HUES64 (cell line): ENCODE results near the gene PPP2R5E.

Experiments
- H3K27ac ChIP-seq: 2 replicates; pipeline ENCODE4 v1.7.0; 2013; ENCODE audit warnings: low read depth, low read length, inconsistent platforms
- H3K27me3 ChIP-seq: 2 replicates; pipeline ENCODE4 v1.6.1; 2013; ENCODE audit warnings: mild to moderate bottlenecking, low read length; ENCODE audit not compliant: insufficient read depth
- H3K36me3 ChIP-seq: 2 replicates; pipeline ENCODE4 v1.6.1; 2013; ENCODE audit warnings: mild to moderate bottlenecking, low read length; ENCODE audit not compliant: insufficient read depth
- H3K4me1 ChIP-seq: 2 replicates; pipeline ENCODE4 v1.6.1; 2013; ENCODE audit warnings: mild to moderate bottlenecking, low read length, moderate library complexity; ENCODE audit not compliant: insufficient read depth
- H3K4me3 ChIP-seq: 2 replicates; pipeline ENCODE4 v1.5.1; 2013; ENCODE audit warnings: mild to moderate bottlenecking, low read length, moderate library complexity
- H3K9ac ChIP-seq: 2 replicates; pipeline ENCODE4 v1.6.1; 2013; ENCODE audit warnings: mild to moderate bottlenecking, low read depth, low read length
- H3K9me3 ChIP-seq: 2 replicates; pipeline ENCODE4 v1.6.1; 2013; ENCODE audit warnings: low read depth, low read length; ENCODE audit not compliant: insufficient read depth
- WGBS: fragments of 150-250, 120-280 bp; methylation state at CpG from one replicate; pipeline ENCODE4 v1.1.7; 2013; ENCODE audit warnings: missing lambda C conversion rate; 5-methylcytosine and 5-hydroxymethylcytosine counted together

The PPP2R5E gene

GRCh38 chr14:63517354-63517753 is 25.8 kb downstream of the PPP2R5E start:
- Histone ChIP-seq H3K4me1 (peaks cover 16% of the 10 kb centered on the region), H3K9me3 (no peaks in the 10 kb centered on the region), H3K27ac (no peak overlapping the region), H3K9ac (no peak overlapping the region), H3K27me3 (no peaks in the 10 kb centered on the region), H3K36me3 (peaks cover 14% of the 10 kb centered on the region; the same call in 1 of the 2 replicates), H3K4me3 (no peak overlapping the region)
- WGBS, result 95% methylated on average over 2 of the region's 2 CpGs

GRCh38 chr14:63515240-63515639 is 27.9 kb downstream of the PPP2R5E start:
- Histone ChIP-seq H3K9me3 (no peaks in the 10 kb centered on the region), H3K36me3 (peaks cover 10% of the 10 kb centered on the region; the same call in 1 of the 2 replicates), H3K9ac (no peak overlapping the region), H3K27ac (no peak overlapping the region), H3K4me3 (no peak overlapping the region), H3K4me1 (peaks cover 16% of the 10 kb centered on the region), H3K27me3 (no peaks in the 10 kb centered on the region)
- 95% methylated on average over 3 of the region's 4 CpGs for WGBS

GRCh38 chr14:63513756-63514155 is 29.4 kb downstream of the PPP2R5E start:
- Histone ChIP-seq H3K36me3 (peaks cover 11% of the 10 kb centered on the region; the same call in 1 of the 2 replicates), H3K9me3 (no peaks in the 10 kb centered on the region), H3K9ac (no peak overlapping the region), H3K4me3 (no peak overlapping the region), H3K4me1 (peaks cover 16% of the 10 kb centered on the region), H3K27ac (no peak overlapping the region), H3K27me3 (no peaks in the 10 kb centered on the region)
- 95% methylated on average over 4 of the region's 4 CpGs for WGBS

GRCh38 chr14:63512861-63513260 is 30.3 kb downstream of the PPP2R5E start:
- Histone ChIP-seq H3K9me3 (no peaks in the 10 kb centered on the region), H3K27me3 (no peaks in the 10 kb centered on the region), H3K4me3 (no peak overlapping the region), H3K9ac (no peak overlapping the region), H3K4me1 (peaks cover 16% of the 10 kb centered on the region), H3K27ac (no peak overlapping the region), H3K36me3 (peaks cover 10% of the 10 kb centered on the region; the same call in 1 of the 2 replicates)

- Histone ChIP-seq H3K4me3 (no peak overlapping the region), H3K27me3 (no peaks in the 10 kb centered on the region), H3K36me3 (peaks cover 10% of the 10 kb centered on the region; the same call in 1 of the 2 replicates), H3K27ac (no peak overlapping the region), H3K9me3 (no peaks in the 10 kb centered on the region), H3K9ac (no peak overlapping the region), H3K4me1 (peaks cover 16% of the 10 kb centered on the region)
- WGBS, result 94% methylated on average over 5 of the region's 5 CpGs
Observed at GRCh38 chr14:63510538-63510937, 32.6 kb downstream of the PPP2R5E start.

- Histone ChIP-seq H3K9ac (no peak overlapping the region), H3K36me3 (peaks cover 10% of the 10 kb centered on the region; the same call in 1 of the 2 replicates), H3K4me3 (no peak overlapping the region), H3K4me1 (no peaks in the 10 kb centered on the region), H3K27me3 (no peaks in the 10 kb centered on the region), H3K9me3 (no peaks in the 10 kb centered on the region), H3K27ac (no peak overlapping the region)
- WGBS, result 84% methylated on average over 5 of the region's 5 CpGs
Observed at GRCh38 chr14:63508033-63508432, 35.1 kb downstream of the PPP2R5E start.

- H3K9ac ChIP-seq, result no peak overlapping the region
- H3K36me3 ChIP-seq, result no peaks in the 10 kb centered on the region; the same call in 1 of the 2 replicates
- H3K9me3 ChIP-seq, result no peaks in the 10 kb centered on the region
- no peak overlapping the region for H3K27ac ChIP-seq
- H3K4me1 ChIP-seq, result no peaks in the 10 kb centered on the region
- no peak overlapping the region for H3K4me3 ChIP-seq
- H3K27me3 ChIP-seq, result no peaks in the 10 kb centered on the region
- WGBS, result 100% methylated on average over 1 of the region's 1 CpG
Observed at GRCh38 chr14:63504648-63505047, 38.5 kb downstream of the PPP2R5E start.

- H3K4me3 ChIP-seq, result no peak overlapping the region
- 99% methylated on average over 3 of the region's 3 CpGs for WGBS
- no peak overlapping the region for H3K27ac ChIP-seq
- no peaks in the 10 kb centered on the region for H3K9me3 ChIP-seq
- no peak overlapping the region for H3K9ac ChIP-seq
- H3K4me1 ChIP-seq, result no peaks in the 10 kb centered on the region
- no peaks in the 10 kb centered on the region for H3K27me3 ChIP-seq
- no peaks in the 10 kb centered on the region; the same call in 1 of the 2 replicates for H3K36me3 ChIP-seq
Observed at GRCh38 chr14:63501429-63501828, 41.7 kb downstream of the PPP2R5E start.

GRCh38 chr14:63499701-63500250 is 43.4 kb downstream of the PPP2R5E start:
- H3K9ac ChIP-seq, result no peak overlapping the region
- H3K27me3 ChIP-seq, result no peaks in the 10 kb centered on the region
- H3K4me3 ChIP-seq, result no peak overlapping the region
- H3K9me3 ChIP-seq, result no peaks in the 10 kb centered on the region
- no peaks in the 10 kb centered on the region for H3K4me1 ChIP-seq
- H3K36me3 ChIP-seq, result no peaks in the 10 kb centered on the region; the same call in 1 of the 2 replicates
- WGBS, result 96% methylated on average over 1 of the region's 1 CpG
- H3K27ac ChIP-seq, result no peak overlapping the region

- no peaks in the 10 kb centered on the region for H3K27me3 ChIP-seq
- no peak overlapping the region for H3K9ac ChIP-seq
- no peak overlapping the region for H3K4me3 ChIP-seq
- 96% methylated on average over 2 of the region's 2 CpGs for WGBS
- peaks cover 19% of the 10 kb centered on the region for H3K4me1 ChIP-seq
- H3K36me3 ChIP-seq, result no peaks in the 10 kb centered on the region
- H3K9me3 ChIP-seq, result no peaks in the 10 kb centered on the region
- no peak overlapping the region for H3K27ac ChIP-seq
Observed at GRCh38 chr14:63496837-63497400, 46.3 kb downstream of the PPP2R5E start.

- no peaks in the 10 kb centered on the region for H3K36me3 ChIP-seq
- H3K9ac ChIP-seq, result no peak overlapping the region
- no peak overlapping the region for H3K27ac ChIP-seq
- H3K4me3 ChIP-seq, result no peak overlapping the region
- WGBS, result 78% methylated on average over 7 of the region's 7 CpGs
- peaks cover 23% of the 10 kb centered on the region for H3K4me1 ChIP-seq
- H3K27me3 ChIP-seq, result no peaks in the 10 kb centered on the region
- no peaks in the 10 kb centered on the region for H3K9me3 ChIP-seq
Observed at GRCh38 chr14:63493246-63493645, 49.9 kb downstream of the PPP2R5E start.
